Sigmoid colon (tissue), 4 donors: ENCODE results near the gene LRRC1.

ENCODE experiments used
- CTCF ChIP-seq, 4 experiments: fragments of 450-650 bp in 3 of 4; fragments of 200-600 bp in 1 of 4; IDR thresholded peaks; one replicate each; pipeline ENCODE4 v1.5.1; 2016 to 2019; ENCODE audit warnings: antibody characterized with exemption in 4 of 4, mild to moderate bottlenecking in 3 of 4, moderate library complexity in 2 of 4
- EP300 ChIP-seq, 4 donors: sonication (generic); formaldehyde crosslinking; IDR thresholded peaks; one replicate each; pipeline ENCODE4 v1.6.1; 2017; ENCODE audit warnings: antibody characterized with exemption in 4 of 4
- POLR2A ChIP-seq, 2 donors: fragments of 450-650 bp; IDR thresholded peaks; one replicate each; pipeline ENCODE4 v1.6.1; 2016; ENCODE audit warnings: antibody characterized with exemption in 2 of 2, mild to moderate bottlenecking in 2 of 2, moderate library complexity in 2 of 2
- POLR2AphosphoS5 ChIP-seq, 4 donors: sonication (generic); formaldehyde crosslinking; IDR thresholded peaks; one replicate each; pipeline ENCODE4 v1.6.1; 2017; ENCODE audit warnings: antibody characterized with exemption in 4 of 4

DNA sequence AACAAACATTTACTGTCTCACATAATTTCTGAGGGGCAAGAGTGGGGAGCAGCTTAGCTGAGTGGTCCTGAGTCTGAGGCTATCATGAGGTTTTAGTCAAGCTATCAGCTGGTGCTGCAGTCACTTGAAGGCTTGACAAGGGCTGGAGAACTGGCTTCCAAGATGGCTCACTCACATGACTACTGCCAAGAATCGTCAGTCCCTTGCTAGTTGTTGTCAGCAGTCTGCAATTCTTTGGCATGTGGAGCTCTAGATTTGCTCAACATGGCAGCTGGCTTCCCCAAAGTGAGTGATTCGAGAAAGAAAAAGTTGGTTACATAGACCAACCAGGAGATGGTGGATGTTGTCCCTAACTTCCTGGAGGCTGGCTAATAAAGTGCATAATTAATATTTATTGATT is 2.8 kb upstream of the LRRC1 start:
- TF ChIP-seq POLR2A (IDR thresholded peaks at IDR 0.05) (no peak), CTCF (IDR thresholded peaks at IDR 0.05) (no peak), POLR2AphosphoS5 (IDR thresholded peaks at IDR 0.05) (no peak), EP300 (IDR thresholded peaks at IDR 0.05) (no peak)
